B cell (primary cell): Measurements from ENCODE around the gene TNIP1.

ENCODE experiments used
- CTCF ChIP-seq: fragments of 200-600 bp; IDR thresholded peaks from one replicate; pipeline ENCODE4 v1.8.0; 2022; ENCODE audit warnings: antibody characterized with exemption, mild to moderate bottlenecking
- EZH2 ChIP-seq: IDR thresholded peaks from 2 replicates; pipeline ENCODE4 v1.6.1; 2012; ENCODE audit warnings: borderline replicate concordance, low read depth, mild to moderate bottlenecking, moderate library complexity, low read length; ENCODE audit not compliant: insufficient read depth, poor library complexity, severe bottlenecking

DNA sequence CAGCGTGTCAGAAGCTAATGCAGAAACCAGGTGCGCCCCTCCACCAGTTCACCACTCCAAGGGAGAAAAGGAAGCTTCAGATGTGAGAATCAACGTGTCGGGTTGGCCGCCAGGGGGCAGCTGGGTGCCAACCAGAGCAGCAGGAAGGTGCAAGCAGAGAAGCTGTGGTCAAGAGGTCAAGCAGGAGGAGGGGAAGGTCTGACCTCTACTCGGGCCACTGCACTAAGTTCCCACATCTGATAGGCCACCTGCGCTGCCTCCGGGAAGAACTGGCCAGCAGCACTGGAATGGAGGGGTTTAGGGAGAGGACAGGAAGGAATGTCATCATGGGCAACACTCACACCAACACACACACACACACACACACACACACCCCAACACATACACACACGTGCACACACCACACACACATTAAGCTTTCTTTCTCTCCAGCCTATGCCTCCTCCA is 45.4 kb upstream of the TNIP1 start:
- TF ChIP-seq CTCF: peak; percentile 78
- TF ChIP-seq EZH2: no peak
